Hair follicle dermal papilla cell (primary cell): Measurements from ENCODE around the gene RPUSD3. TPM values are rescaled to one million over a fixed set of nuclear protein-coding genes. Genes with fewer than 3 reads are reported as not detected.

Experiments
- total RNA-seq: library from RNA; depleted of rRNA; stranded (reverse); fragments of >200 nt; gene quantifications from 2 replicates; pipeline ENCODE4 v1.2.3, GENCODE V29; 2012

Gene RPUSD3
- 30.3 and 33.2 TPM in 2 replicates for total RNA-seq

GRCh38 chr3:9843715-9844438 lies at the start of gene RPUSD3:
TSS of gene RPUSD3 (minus strand) at chr3:9844008. CDS start at chr3:9843990, 18 bp downstream.

GRCh38 chr3:9890249-9891071 lies 46.7 kb upstream of the RPUSD3 start, which contains the start of gene JAGN1:
TSS of gene JAGN1 (plus strand) at chr3:9890610. CDS start at chr3:9890723, 113 bp downstream.

GRCh38 chr3:9879830-9880549 lies 36.2 kb upstream of the RPUSD3 start, which contains the start of gene CIDEC:
TSS of gene CIDEC (minus strand) at chr3:9880253. CDS start at chr3:9878486, 1,767 bp downstream.

GRCh38 chr3:9809615-9810432 lies 34.0 kb downstream of the RPUSD3 start, which contains the start of gene TTLL3:
TSS of gene TTLL3 (plus strand) at chr3:9810262. CDS start at chr3:9810662, 400 bp downstream.

GRCh38 chr3:9792405-9793160 lies 51.2 kb downstream of the RPUSD3 start, which contains the start of the genes ARPC4 and TADA3:
TSS of gene ARPC4 (plus strand) at chr3:9793082. CDS start at chr3:9793122, 40 bp downstream.
TSS of gene TADA3 (minus strand) at chr3:9792473. CDS start at chr3:9791466, 1,007 bp downstream.

Other genes starting within 250 kb of the RPUSD3 start
- 38.1 and 44.3 TPM in 2 replicates for gene MTMR14, start 194.5 kb downstream of the RPUSD3 start, total RNA-seq
- not detected in 2 replicates for gene CPNE9, start 140.2 kb downstream of the RPUSD3 start, total RNA-seq
- gene BRPF1, start 112.3 kb downstream of the RPUSD3 start, total RNA-seq, result 25.6 and 27.0 TPM in 2 replicates
- 35.4 and 38.3 TPM in 2 replicates for gene OGG1, start 94.1 kb downstream of the RPUSD3 start, total RNA-seq
- gene CAMK1, start 74.1 kb downstream of the RPUSD3 start, total RNA-seq, result 24.0 and 24.9 TPM in 2 replicates
- 94.1 and 96.5 TPM in 2 replicates for gene TADA3, start 51.5 kb downstream of the RPUSD3 start, total RNA-seq
- 190 and 236 TPM in 2 replicates for gene ARPC4, start 50.9 kb downstream of the RPUSD3 start, total RNA-seq
- 40.9 and 45.4 TPM in 2 replicates for gene TTLL3, start 33.7 kb downstream of the RPUSD3 start, total RNA-seq
- not detected in 2 replicates for gene CIDEC, start 36.2 kb upstream of the RPUSD3 start, total RNA-seq
- gene JAGN1, start 46.6 kb upstream of the RPUSD3 start, total RNA-seq, result 28.4 and 30.7 TPM in 2 replicates
- gene IL17RE, start 58.8 kb upstream of the RPUSD3 start, total RNA-seq, result 3.2 and 6.9 TPM in 2 replicates
- 63.6 and 69.1 TPM in 2 replicates for gene IL17RC, start 73.1 kb upstream of the RPUSD3 start, total RNA-seq
- gene CRELD1, start 89.8 kb upstream of the RPUSD3 start, total RNA-seq, result 20.1 and 29.8 TPM in 2 replicates
- gene PRRT3, start 108.4 kb upstream of the RPUSD3 start, total RNA-seq, result 4.9 and 6.0 TPM in 2 replicates
- gene EMC3, start 142.8 kb upstream of the RPUSD3 start, total RNA-seq, result 37.6 and 69.6 TPM in 2 replicates
- 3.4 and 4.6 TPM in 2 replicates for gene FANCD2, start 182.4 kb upstream of the RPUSD3 start, total RNA-seq